ENCODE results near the gene MRPL49.
"Not testable (repeated sequence)": the region's sequence is repeated elsewhere in the genome, so short reads cannot be mapped to it uniquely, and the experiment has no call there.

MRPL49 gene

GRCh38 chr11:65165410-65166317, 43.5 kb downstream of the MRPL49 start:
- DNase-seq (ENCODE audit: low spot score) = no peak

DNA sequence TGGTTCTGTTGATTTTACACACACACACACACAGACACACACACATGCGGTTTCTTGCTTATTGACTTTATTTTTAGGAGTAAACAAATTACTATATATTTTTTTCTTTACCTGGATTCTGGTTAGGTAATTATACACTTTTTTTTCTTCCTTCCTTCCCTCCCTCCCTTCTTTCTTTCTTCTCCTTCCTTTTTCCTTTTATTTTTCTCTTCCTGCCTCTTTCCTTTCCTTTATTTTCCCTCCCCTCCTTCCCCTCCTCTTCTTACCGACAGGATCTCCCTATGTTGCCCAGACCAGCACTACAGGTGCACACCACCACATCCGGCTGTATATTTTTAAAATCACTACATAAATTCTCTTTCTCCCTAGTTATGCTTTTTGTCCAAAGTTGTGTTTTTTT, 44.8 kb downstream of the MRPL49 start:
- DNase-seq (ENCODE audit: low spot score) = no peak

- DNase-seq (ENCODE audit: low spot score) = no peak
These were observed 45.5 kb downstream of the MRPL49 start for GRCh38 chr11:65167656-65168055.

DNA sequence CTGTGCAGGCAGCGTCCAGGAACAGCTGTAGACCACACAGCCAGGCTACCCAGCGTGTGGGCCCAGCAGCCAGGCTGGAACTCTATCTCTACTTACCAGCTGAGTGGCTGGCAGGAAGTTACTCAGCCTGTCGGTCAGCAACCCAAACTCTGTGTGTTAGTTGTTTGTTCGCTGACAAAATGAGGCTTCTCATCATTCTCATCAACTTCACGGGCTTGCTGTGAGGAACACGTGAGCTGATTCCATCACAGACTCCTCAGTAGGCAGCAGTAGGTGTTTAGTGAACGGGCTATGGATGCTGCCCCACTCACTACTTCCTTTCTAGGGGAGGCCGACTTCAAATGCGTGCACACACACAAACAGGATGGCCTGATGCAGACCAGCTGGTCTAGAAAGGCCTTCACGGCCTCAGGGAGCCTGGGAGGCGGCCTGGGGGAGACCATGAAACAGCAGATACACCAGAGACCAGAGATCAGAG, 47.1 kb downstream of the MRPL49 start:
- DNase-seq (ENCODE audit: low spot score) = no peak

DNA sequence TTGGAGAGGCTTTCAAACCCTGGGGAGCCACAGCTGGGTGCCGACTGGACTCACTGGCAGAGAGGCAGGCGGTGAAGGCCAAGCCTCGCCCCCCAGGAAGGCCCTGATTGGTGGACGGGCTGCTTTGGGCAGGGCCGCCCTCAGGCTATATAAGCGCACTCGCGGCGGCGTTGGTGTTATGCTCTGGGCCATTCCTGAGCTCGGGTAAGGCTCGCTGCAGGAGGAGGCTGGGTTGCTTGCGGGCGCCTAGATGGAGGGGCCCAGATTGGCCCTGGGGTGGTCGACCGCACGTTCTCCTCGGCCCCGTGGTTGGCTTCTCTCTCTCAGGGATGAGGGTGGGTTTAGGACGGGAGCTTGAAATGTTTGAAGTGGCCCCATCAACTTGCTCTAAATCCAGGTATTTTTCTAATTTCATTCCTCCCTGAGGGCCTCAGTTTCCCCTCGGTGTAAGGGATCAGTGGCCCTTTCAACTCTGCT, 48.0 kb downstream of the MRPL49 start, which contains the start of gene SPDYC:
SPDYC (plus strand) TSS at position 176 of the 477 bp plus-strand sequence. CDS start 1,125 bp downstream, outside the sequence.
- no peak for DNase-seq (ENCODE audit: low spot score)

DNA sequence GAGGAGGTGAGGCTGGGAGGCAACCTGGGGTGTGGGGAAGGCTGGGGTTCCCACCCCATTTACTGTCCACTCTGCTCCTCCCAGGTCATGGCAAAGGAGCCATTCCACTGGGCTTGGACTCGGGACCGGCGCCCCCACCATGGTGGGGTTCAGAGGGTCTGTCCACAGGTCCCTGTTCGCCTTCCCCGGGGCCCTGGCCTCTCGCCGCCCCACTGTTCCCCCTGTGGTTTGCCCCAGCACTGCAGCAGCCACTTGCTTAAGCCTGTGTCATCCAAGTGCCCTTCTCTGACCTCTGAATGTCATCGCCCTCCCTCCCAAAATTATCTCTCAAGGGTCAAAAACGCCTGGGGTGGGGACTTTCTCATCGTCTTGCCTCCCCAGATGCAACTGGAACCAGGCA, 50.5 kb downstream of the MRPL49 start:
- DNase-seq (ENCODE audit: low spot score) = no peak

DNA sequence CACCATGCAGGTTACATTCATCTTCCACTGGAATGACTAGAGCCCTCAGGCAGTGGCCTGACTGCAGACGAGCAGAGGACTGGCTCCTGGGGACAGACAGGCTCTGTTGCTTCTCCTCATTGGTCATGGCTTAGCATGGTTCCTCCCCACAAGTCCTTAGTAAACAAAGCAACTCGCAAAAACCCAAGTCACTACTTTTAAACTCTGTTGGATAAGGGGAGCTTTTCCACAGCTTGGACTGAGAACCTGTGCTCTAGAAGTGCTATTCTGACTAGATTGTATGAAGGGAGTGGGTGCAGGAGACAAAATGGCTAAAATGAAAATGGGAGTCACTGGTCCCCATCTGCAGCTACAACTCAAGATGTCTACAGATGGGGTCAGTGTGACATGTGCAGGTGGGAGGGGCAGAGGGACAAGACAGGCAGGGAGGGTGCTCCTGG, 52.5 kb downstream of the MRPL49 start:
- DNase-seq (ENCODE audit: low spot score) = not testable (repeated sequence)
